OCI-LY3 (cell line): ENCODE measurements around the gene ADARB2.

Source experiments
- H2AFZ ChIP-seq: fragments of 200-600, 300-600 bp; shearing (Covaris generic); 2 replicates; pipeline ENCODE4 v1.6.0; 2014; ENCODE audit warnings: antibody characterized with exemption, low read depth, low read length
- H3K27ac ChIP-seq: fragments of 200-600, 300-600 bp; sonication (generic); 2 replicates; pipeline ENCODE4 v1.5.1; 2014; ENCODE audit warnings: mild to moderate bottlenecking, low read length, moderate library complexity, mixed read lengths
- H3K27me3 ChIP-seq: fragments of 200-600, 300-600 bp; sonication (generic); 2 replicates; pipeline ENCODE4 v1.6.1; 2014; ENCODE audit warnings: low read depth, low read length, mixed read lengths
- H3K36me3 ChIP-seq: fragments of 200-600, 300-600 bp; sonication (generic); replicated peaks from 2 replicates; pipeline ENCODE3; 2014; ENCODE audit warnings: low read depth, low read length, mixed read lengths
- H3K4me1 ChIP-seq: fragments of 300-600, 200-600 bp; sonication (generic); 2 replicates; pipeline ENCODE4 v1.6.1; 2014; ENCODE audit warnings: low read length, mixed read lengths
- H3K4me2 ChIP-seq: fragments of 200-600, 300-600 bp; sonication (generic); 2 replicates; pipeline ENCODE4 v1.6.1; 2014; ENCODE audit warnings: low read length, mixed read lengths
- H3K4me3 ChIP-seq: fragments of 300-600, 200-600 bp; sonication (generic); 2 replicates; pipeline ENCODE4 v1.5.1; 2014; ENCODE audit warnings: antibody characterized with exemption, mild to moderate bottlenecking, low read length, moderate library complexity
- H3K79me2 ChIP-seq: fragments of 300-600, 200-600 bp; shearing (Covaris generic); 2 replicates; pipeline ENCODE4 v1.6.1; 2014; ENCODE audit warnings: mild to moderate bottlenecking, low read length, mixed read lengths
- H3K9ac ChIP-seq: fragments of 300-600, 200-600 bp; shearing (Covaris generic); 2 replicates; pipeline ENCODE4 v1.6.0; 2014; ENCODE audit warnings: mild to moderate bottlenecking, low read length, moderate library complexity
- H3K9me3 ChIP-seq: fragments of 200-600, 300-600 bp; shearing (Covaris generic); 2 replicates; pipeline ENCODE4 v1.6.1; 2014; ENCODE audit warnings: low read length, mixed read lengths; ENCODE audit not compliant: insufficient read depth
- H4K20me1 ChIP-seq: fragments of 200-600, 300-600 bp; sonication (generic); 2 replicates; pipeline ENCODE4 v1.6.1; 2016; ENCODE audit warnings: low read length, mixed read lengths; ENCODE audit not compliant: insufficient read depth
- CTCF ChIP-seq: fragments of 200-600, 300-600 bp; sonication (generic); IDR thresholded peaks from 2 replicates; pipeline ENCODE4 v1.5.1; 2014; ENCODE audit warnings: antibody characterized with exemption, low read length, low read depth
- EZH2phosphoT487 ChIP-seq: fragments of 200-600 bp; shearing (Covaris generic); IDR thresholded peaks from 2 replicates; pipeline ENCODE4 v1.6.1; 2018; ENCODE audit warnings: antibody characterized with exemption, mixed run types, low read depth

Gene ADARB2

GRCh38 chr10:1178506-1178905 is 558.8 kb downstream of the ADARB2 start:
- H3K27ac ChIP-seq = no peak overlapping the region
- H3K79me2 ChIP-seq = no peaks in the 10 kb centered on the region
- H3K36me3 ChIP-seq = no peaks in the 10 kb centered on the region
- no peaks in the 10 kb centered on the region for H3K4me1 ChIP-seq
- no peak overlapping the region for H2AFZ ChIP-seq
- H3K9ac ChIP-seq = no peak overlapping the region
- H4K20me1 ChIP-seq = no peaks in the 10 kb centered on the region
- TF ChIP-seq CTCF = no peak
- H3K4me3 ChIP-seq = no peak overlapping the region
- no peak overlapping the region for H3K4me2 ChIP-seq
- no peaks in the 10 kb centered on the region for H3K9me3 ChIP-seq
- H3K27me3 ChIP-seq = no peaks in the 10 kb centered on the region

GRCh38 chr10:1177936-1178335 is 559.4 kb downstream of the ADARB2 start:
- H4K20me1 ChIP-seq = no peaks in the 10 kb centered on the region
- no peak overlapping the region for H3K9ac ChIP-seq
- no peaks in the 10 kb centered on the region for H3K27me3 ChIP-seq
- H3K4me1 ChIP-seq = no peaks in the 10 kb centered on the region
- no peaks in the 10 kb centered on the region for H3K79me2 ChIP-seq
- H3K4me2 ChIP-seq = no peak overlapping the region
- H3K9me3 ChIP-seq = no peaks in the 10 kb centered on the region
- no peak overlapping the region for H2AFZ ChIP-seq
- H3K4me3 ChIP-seq = no peak overlapping the region
- H3K27ac ChIP-seq = no peak overlapping the region
- TF ChIP-seq CTCF (no peak), EZH2phosphoT487 (no peak)
- H3K36me3 ChIP-seq = no peaks in the 10 kb centered on the region

GRCh38 chr10:1175956-1176565 is 561.3 kb downstream of the ADARB2 start:
- no peaks in the 10 kb centered on the region for H3K79me2 ChIP-seq
- H2AFZ ChIP-seq = no peak overlapping the region
- no peaks in the 10 kb centered on the region for H3K9me3 ChIP-seq
- H4K20me1 ChIP-seq = no peaks in the 10 kb centered on the region
- H3K36me3 ChIP-seq = no peaks in the 10 kb centered on the region
- H3K4me2 ChIP-seq = no peak overlapping the region
- no peak for TF ChIP-seq CTCF
- no peak for TF ChIP-seq EZH2phosphoT487
- no peaks in the 10 kb centered on the region for H3K27me3 ChIP-seq
- no peak overlapping the region for H3K4me3 ChIP-seq
- no peak overlapping the region for H3K9ac ChIP-seq
- H3K4me1 ChIP-seq = no peaks in the 10 kb centered on the region
- no peak overlapping the region for H3K27ac ChIP-seq

GRCh38 chr10:1174022-1174421 is 563.3 kb downstream of the ADARB2 start:
- H3K27me3 ChIP-seq = no peaks in the 10 kb centered on the region
- H3K9me3 ChIP-seq = no peaks in the 10 kb centered on the region
- no peaks in the 10 kb centered on the region for H3K79me2 ChIP-seq
- H3K36me3 ChIP-seq = no peaks in the 10 kb centered on the region
- H4K20me1 ChIP-seq = no peaks in the 10 kb centered on the region
- no peak overlapping the region for H3K9ac ChIP-seq
- no peak overlapping the region for H3K4me3 ChIP-seq
- H2AFZ ChIP-seq = no peak overlapping the region
- H3K27ac ChIP-seq = no peak overlapping the region
- no peak overlapping the region for H3K4me2 ChIP-seq
- H3K4me1 ChIP-seq = no peaks in the 10 kb centered on the region
- no peak for TF ChIP-seq EZH2phosphoT487
- no peak for TF ChIP-seq CTCF
